H1 (cell line): Measurements from ENCODE around the gene RTF1. TPM values are rescaled to one million over a fixed set of nuclear protein-coding genes. Genes with fewer than 3 reads are reported as not detected.
A peak's percentile ranks its signal among the peaks of the same experiment; 100 is the strongest.

ENCODE experiments used
- BACH1 ChIP-seq: IDR thresholded peaks from 2 replicates; pipeline ENCODE4 v1.6.1; 2012; ENCODE audit warnings: low read length, improper control_type of control experiment
- CREB1 ChIP-seq: IDR thresholded peaks from 2 replicates; pipeline ENCODE4 v1.6.1; 2012; ENCODE audit warnings: inconsistent platforms
- EGR1 ChIP-seq: IDR thresholded peaks from 2 replicates; pipeline ENCODE4 v1.6.1; 2011; ENCODE audit warnings: low read depth, low read length, borderline replicate concordance
- HDAC2 ChIP-seq, 2 experiments: fragments of 300-600 bp in 1 of 2; sonication (generic) in 1 of 2; IDR thresholded peaks; 2 replicates each; pipeline ENCODE4 v1.6.1; 2011 to 2012; ENCODE audit warnings: low read depth in 2 of 2, low read length in 2 of 2, mild to moderate bottlenecking in 2 of 2, moderate library complexity in 2 of 2, borderline replicate concordance in 1 of 2, inconsistent platforms in 1 of 2
- polyA plus RNA-seq, 7 experiments: library from polyadenylated mRNA; depleted of rRNA in 3 of 7; stranded (reverse) in 5 of 7; unstranded in 2 of 7; fragments of >200 nt in 5 of 7; fragments of 200-250 nt in 2 of 7; gene quantifications; 1 replicate in 5 of 7; 2 replicates in 1 of 7; 4 replicates in 1 of 7; pipeline versions ENCODE4 v1.2.1 to v1.2.3, GENCODE V29; 2011 to 2013; ENCODE audit warnings: missing spikeins in 2 of 7, mixed read lengths in 2 of 7
- total RNA-seq: library from RNA; stranded (reverse); fragmentation: NEBNext Ultra II Directional; extraction: Animal tissue kit (Norgen Biotek cat#: 25700); gene quantifications from 2 replicates; pipeline ENCODE4 v1.2.1, GENCODE V29; 2021
- TF ChIP-seq, protein P1 (sequence below): IDR thresholded peaks from 2 replicates; pipeline ENCODE4 v1.6.1; 2012; ENCODE audit warnings: low read length, inconsistent platforms
- TF ChIP-seq, protein P2 (sequence below): fragments of 300-600 bp; sonication (generic); IDR thresholded peaks from 2 replicates; pipeline ENCODE4 v1.7.1; 2012; ENCODE audit warnings: low read length, moderate library complexity, mild to moderate bottlenecking, inconsistent platforms; ENCODE audit not compliant: insufficient replicate concordance
- TF ChIP-seq, protein P3 (sequence below): IDR thresholded peaks from 2 replicates; pipeline ENCODE4 v1.6.1; 2012; ENCODE audit warnings: inconsistent platforms

RTF1 gene
- total and polyA plus RNA-seq, 2 of the 8 experiments (the other 6 are each of a cell fraction or from before 2014, with no cell fraction given), result 22.6 to 47.7 TPM

DNA sequence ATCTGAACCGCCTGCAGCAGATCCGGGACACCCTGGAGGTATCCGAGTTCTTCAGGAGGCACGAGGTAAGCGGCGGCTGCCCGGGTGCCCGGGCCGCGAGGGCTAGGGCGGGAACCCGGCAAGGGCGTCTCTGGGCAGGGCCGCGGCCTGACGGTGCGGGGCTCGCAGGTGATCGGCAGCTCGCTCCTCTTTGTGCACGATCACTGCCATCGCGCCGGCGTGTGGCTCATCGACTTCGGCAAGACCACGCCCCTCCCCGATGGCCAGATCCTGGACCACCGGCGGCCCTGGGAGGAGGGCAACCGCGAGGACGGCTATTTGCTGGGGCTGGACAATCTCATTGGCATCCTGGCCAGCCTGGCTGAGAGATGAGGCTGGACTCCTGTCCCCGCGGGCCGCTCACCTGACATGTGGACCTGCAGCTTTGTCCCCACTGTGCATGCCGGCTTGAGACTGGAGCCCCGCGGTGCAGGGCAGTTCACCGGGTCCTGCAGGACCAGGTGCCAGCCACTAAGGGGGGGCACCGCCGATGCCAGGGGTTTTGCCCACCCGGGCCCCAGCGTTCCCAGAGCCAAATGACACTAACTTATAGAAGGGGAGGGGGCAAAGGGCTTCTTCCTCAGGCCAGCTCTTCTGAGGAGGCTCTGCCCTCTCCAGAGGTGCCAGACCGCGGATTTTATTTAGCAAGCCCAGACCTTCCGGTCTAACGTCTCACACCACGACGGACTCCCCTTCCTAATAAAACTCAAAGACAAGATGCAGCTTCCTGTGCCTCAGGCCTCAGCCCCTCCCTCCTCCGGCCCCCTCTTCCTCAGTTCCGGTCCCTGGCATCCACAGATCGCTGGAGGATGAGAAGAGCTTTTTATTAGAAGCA, 86.1 kb downstream of the RTF1 start (continued):
- TF ChIP-seq, protein P1, sequence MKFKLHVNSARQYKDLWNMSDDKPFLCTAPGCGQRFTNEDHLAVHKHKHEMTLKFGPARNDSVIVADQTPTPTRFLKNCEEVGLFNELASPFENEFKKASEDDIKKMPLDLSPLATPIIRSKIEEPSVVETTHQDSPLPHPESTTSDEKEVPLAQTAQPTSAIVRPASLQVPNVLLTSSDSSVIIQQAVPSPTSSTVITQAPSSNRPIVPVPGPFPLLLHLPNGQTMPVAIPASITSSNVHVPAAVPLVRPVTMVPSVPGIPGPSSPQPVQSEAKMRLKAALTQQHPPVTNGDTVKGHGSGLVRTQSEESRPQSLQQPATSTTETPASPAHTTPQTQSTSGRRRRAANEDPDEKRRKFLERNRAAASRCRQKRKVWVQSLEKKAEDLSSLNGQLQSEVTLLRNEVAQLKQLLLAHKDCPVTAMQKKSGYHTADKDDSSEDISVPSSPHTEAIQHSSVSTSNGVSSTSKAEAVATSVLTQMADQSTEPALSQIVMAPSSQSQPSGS, result no peak
- TF ChIP-seq, protein P2, sequence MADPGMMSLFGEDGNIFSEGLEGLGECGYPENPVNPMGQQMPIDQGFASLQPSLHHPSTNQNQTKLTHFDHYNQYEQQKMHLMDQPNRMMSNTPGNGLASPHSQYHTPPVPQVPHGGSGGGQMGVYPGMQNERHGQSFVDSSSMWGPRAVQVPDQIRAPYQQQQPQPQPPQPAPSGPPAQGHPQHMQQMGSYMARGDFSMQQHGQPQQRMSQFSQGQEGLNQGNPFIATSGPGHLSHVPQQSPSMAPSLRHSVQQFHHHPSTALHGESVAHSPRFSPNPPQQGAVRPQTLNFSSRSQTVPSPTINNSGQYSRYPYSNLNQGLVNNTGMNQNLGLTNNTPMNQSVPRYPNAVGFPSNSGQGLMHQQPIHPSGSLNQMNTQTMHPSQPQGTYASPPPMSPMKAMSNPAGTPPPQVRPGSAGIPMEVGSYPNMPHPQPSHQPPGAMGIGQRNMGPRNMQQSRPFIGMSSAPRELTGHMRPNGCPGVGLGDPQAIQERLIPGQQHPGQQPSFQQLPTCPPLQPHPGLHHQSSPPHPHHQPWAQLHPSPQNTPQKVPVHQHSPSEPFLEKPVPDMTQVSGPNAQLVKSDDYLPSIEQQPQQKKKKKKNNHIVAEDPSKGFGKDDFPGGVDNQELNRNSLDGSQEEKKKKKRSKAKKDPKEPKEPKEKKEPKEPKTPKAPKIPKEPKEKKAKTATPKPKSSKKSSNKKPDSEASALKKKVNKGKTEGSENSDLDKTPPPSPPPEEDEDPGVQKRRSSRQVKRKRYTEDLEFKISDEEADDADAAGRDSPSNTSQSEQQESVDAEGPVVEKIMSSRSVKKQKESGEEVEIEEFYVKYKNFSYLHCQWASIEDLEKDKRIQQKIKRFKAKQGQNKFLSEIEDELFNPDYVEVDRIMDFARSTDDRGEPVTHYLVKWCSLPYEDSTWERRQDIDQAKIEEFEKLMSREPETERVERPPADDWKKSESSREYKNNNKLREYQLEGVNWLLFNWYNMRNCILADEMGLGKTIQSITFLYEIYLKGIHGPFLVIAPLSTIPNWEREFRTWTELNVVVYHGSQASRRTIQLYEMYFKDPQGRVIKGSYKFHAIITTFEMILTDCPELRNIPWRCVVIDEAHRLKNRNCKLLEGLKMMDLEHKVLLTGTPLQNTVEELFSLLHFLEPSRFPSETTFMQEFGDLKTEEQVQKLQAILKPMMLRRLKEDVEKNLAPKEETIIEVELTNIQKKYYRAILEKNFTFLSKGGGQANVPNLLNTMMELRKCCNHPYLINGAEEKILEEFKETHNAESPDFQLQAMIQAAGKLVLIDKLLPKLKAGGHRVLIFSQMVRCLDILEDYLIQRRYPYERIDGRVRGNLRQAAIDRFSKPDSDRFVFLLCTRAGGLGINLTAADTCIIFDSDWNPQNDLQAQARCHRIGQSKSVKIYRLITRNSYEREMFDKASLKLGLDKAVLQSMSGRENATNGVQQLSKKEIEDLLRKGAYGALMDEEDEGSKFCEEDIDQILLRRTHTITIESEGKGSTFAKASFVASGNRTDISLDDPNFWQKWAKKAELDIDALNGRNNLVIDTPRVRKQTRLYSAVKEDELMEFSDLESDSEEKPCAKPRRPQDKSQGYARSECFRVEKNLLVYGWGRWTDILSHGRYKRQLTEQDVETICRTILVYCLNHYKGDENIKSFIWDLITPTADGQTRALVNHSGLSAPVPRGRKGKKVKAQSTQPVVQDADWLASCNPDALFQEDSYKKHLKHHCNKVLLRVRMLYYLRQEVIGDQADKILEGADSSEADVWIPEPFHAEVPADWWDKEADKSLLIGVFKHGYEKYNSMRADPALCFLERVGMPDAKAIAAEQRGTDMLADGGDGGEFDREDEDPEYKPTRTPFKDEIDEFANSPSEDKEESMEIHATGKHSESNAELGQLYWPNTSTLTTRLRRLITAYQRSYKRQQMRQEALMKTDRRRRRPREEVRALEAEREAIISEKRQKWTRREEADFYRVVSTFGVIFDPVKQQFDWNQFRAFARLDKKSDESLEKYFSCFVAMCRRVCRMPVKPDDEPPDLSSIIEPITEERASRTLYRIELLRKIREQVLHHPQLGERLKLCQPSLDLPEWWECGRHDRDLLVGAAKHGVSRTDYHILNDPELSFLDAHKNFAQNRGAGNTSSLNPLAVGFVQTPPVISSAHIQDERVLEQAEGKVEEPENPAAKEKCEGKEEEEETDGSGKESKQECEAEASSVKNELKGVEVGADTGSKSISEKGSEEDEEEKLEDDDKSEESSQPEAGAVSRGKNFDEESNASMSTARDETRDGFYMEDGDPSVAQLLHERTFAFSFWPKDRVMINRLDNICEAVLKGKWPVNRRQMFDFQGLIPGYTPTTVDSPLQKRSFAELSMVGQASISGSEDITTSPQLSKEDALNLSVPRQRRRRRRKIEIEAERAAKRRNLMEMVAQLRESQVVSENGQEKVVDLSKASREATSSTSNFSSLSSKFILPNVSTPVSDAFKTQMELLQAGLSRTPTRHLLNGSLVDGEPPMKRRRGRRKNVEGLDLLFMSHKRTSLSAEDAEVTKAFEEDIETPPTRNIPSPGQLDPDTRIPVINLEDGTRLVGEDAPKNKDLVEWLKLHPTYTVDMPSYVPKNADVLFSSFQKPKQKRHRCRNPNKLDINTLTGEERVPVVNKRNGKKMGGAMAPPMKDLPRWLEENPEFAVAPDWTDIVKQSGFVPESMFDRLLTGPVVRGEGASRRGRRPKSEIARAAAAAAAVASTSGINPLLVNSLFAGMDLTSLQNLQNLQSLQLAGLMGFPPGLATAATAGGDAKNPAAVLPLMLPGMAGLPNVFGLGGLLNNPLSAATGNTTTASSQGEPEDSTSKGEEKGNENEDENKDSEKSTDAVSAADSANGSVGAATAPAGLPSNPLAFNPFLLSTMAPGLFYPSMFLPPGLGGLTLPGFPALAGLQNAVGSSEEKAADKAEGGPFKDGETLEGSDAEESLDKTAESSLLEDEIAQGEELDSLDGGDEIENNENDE, result no peak
- no peak for TF ChIP-seq HDAC2 (IDR thresholded peaks at IDR 0.05; ENCODE audit: borderline replicate concordance in 1 of 2, low read depth in 2 of 2, low read length in 2 of 2)
- TF ChIP-seq CREB1, result no peak; the same call in 1 of the 2 replicates
- TF ChIP-seq BACH1, result no peak
- TF ChIP-seq EGR1, result no peak
- TF ChIP-seq, protein P3, sequence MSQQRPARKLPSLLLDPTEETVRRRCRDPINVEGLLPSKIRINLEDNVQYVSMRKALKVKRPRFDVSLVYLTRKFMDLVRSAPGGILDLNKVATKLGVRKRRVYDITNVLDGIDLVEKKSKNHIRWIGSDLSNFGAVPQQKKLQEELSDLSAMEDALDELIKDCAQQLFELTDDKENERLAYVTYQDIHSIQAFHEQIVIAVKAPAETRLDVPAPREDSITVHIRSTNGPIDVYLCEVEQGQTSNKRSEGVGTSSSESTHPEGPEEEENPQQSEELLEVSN, result peak; percentile 97
